AG09309 (cell line): ENCODE measurements around the gene IGFBP1.

Experiments used
- DNase-seq: peaks from one replicate; pipeline ENCODE4 v3.0.0-alpha.2; 2010; ENCODE audit warnings: low read depth
- H3K4me3 ChIP-seq: 2 replicates; pipeline ENCODE4 v1.5.1; 2011; ENCODE audit warnings: mild to moderate bottlenecking, low read depth, low read length, moderate library complexity; ENCODE audit not compliant: control insufficient read depth
- CTCF ChIP-seq: IDR thresholded peaks from 2 replicates; pipeline ENCODE4 v1.5.1; 2011; ENCODE audit warnings: mild to moderate bottlenecking, low read depth, low read length, inconsistent platforms; ENCODE audit not compliant: insufficient read depth, control insufficient read depth; ENCODE audit errors: missing control alignments

The IGFBP1 gene

DNA sequence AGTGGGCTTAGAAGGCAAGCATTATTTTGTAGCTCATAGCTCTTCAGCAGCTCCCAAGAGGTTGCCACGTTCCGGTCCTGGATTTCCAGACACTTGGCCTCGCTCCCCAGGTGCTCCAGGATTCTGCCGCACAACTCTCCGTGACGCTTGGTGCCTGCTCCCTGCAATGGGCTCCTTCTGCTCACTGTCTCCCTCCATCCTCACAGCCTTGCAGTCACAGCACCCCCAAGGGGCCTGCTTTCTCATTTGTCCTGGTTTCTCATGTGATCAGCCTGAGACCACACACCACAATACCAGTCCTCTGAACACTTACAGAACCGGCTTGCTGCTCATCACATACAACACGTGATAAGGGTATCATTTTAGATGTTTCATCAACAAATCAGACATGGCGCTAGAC lies 23.0 kb downstream of the IGFBP1 start:
- DNase-seq = no peak
- no peak overlapping the region for H3K4me3 ChIP-seq
- no peak for TF ChIP-seq CTCF

- DNase-seq = no peak
- no peak overlapping the region for H3K4me3 ChIP-seq
- no peak for TF ChIP-seq CTCF
Measured at GRCh38 chr7:45912972-45913371, 24.7 kb downstream of the IGFBP1 start.

GRCh38 chr7:45914911-45915310 lies 26.6 kb downstream of the IGFBP1 start:
- H3K4me3 ChIP-seq = no peak overlapping the region
- TF ChIP-seq CTCF = no peak
- DNase-seq = no peak

DNA sequence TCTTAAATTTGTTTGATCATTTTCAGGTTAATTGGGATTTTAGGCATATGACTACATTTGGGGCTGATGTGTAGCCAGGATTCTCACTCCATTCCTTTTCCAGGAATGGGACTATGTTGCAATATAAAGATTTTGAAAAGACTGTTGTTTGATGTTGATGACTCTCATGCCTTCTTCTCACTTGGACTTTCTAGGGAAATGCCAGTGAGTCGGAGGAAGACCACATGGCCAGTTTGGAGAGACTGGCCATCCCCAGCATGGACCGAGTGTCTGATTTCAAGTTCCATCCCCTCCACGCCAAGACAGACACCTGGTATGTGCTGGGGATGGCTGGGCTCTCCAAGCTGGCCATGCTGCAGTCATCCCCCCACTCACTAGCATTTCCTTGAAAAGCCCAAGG lies 27.3 kb downstream of the IGFBP1 start:
- DNase-seq = no peak
- H3K4me3 ChIP-seq = no peak overlapping the region
- no peak for TF ChIP-seq CTCF

GRCh38 chr7:45917064-45917463 lies 28.8 kb downstream of the IGFBP1 start:
- H3K4me3 ChIP-seq = no peak overlapping the region
- no peak for DNase-seq
- TF ChIP-seq CTCF = no peak

DNA sequence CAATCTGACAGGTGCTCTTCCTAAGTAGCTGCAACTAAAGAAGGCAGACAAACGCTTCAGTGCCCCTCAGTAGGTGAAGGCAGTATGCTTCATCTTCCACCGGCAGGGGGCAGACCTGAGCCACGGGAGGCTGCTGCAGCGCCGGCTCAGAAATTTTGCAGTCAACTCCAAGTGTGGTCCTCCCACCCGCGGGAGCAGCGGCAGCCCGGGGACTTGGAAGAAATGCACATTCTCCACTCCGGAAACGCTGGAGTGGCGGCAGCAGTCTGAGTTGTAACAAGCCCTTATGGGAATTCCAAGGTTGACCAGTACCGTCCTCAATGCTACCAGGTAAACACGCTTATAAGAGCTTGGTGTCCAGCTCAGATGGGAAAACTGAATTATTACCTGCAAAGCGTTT lies 29.4 kb downstream of the IGFBP1 start:
- no peak for DNase-seq
- peak overlapping the region; percentile 64 for H3K4me3 ChIP-seq
- TF ChIP-seq CTCF = peak; percentile 97

GRCh38 chr7:45918556-45918955 lies 30.3 kb downstream of the IGFBP1 start:
- no peak for DNase-seq
- TF ChIP-seq CTCF = no peak
- peak overlapping the region; percentile 64 for H3K4me3 ChIP-seq
